ENCODE measurements around the gene CNPY3. TPM values are rescaled to one million over a fixed set of nuclear protein-coding genes. Genes with fewer than 3 reads are reported as not detected.

CNPY3 gene
- total and polyA plus RNA-seq, 8 donors, result 59.2 to 74.1 (median 66.2) TPM

- intact Hi-C loops (cut with DNase I), result no loop called here
- no peak for TF ChIP-seq CTCF (IDR thresholded peaks at IDR 0.05)
- peaks cover 0 to 8% of the 10 kb centered on the region in 2 donors for H3K4me1 ChIP-seq
- no peaks in the 10 kb centered on the region for H3K27me3 ChIP-seq
- H3K9me3 ChIP-seq, result no peaks in the 10 kb centered on the region
- ATAC-seq (no peak), DNase-seq (peak in 1 of 4 donors; percentile 14)
- H3K27ac ChIP-seq, result no peak overlapping the region
- peaks cover 0 to 64% of the 10 kb centered on the region in 2 donors for H3K36me3 ChIP-seq
- H3K4me3 ChIP-seq, result no peak overlapping the region
These were observed 39.5 kb downstream of the CNPY3 start for GRCh38 chr6:42968783-42969182.

- no peaks in the 10 kb centered on the region for H3K9me3 ChIP-seq
- H3K4me3 ChIP-seq, result no peak overlapping the region
- H3K27me3 ChIP-seq, result no peaks in the 10 kb centered on the region
- no peak overlapping the region for H3K27ac ChIP-seq
- no peak for ATAC-seq
- TF ChIP-seq CTCF (IDR thresholded peaks at IDR 0.05), result no peak
- peaks cover 0 to 8% of the 10 kb centered on the region in 2 donors for H3K4me1 ChIP-seq
- peaks cover 0 to 63% of the 10 kb centered on the region in 2 donors for H3K36me3 ChIP-seq
- peak in 1 of 4 donors; percentile 8 for DNase-seq
- intact Hi-C loops (cut with DNase I), result no loop called here
These were observed 40.2 kb downstream of the CNPY3 start for GRCh38 chr6:42969431-42969830.

GRCh38 chr6:42969934-42970333, 40.7 kb downstream of the CNPY3 start:
- Histone ChIP-seq H3K4me1 (peaks cover 0 to 8% of the 10 kb centered on the region in 2 donors), H3K9me3 (no peaks in the 10 kb centered on the region), H3K4me3 (no peak overlapping the region), H3K36me3 (peaks cover 0 to 58% of the 10 kb centered on the region in 2 donors), H3K27me3 (no peaks in the 10 kb centered on the region), H3K27ac (no peak overlapping the region)
- no peak for TF ChIP-seq CTCF (IDR thresholded peaks at IDR 0.05)
- intact Hi-C loops (cut with DNase I), result no loop called here
- no peak for DNase-seq
- ATAC-seq, result no peak

GRCh38 chr6:42970871-42971612, 41.8 kb downstream of the CNPY3 start:
- no peak overlapping the region for H3K27ac ChIP-seq
- peaks cover 0 to 46% of the 10 kb centered on the region in 2 donors for H3K36me3 ChIP-seq
- no peak for DNase-seq
- H3K9me3 ChIP-seq, result no peaks in the 10 kb centered on the region
- no peak for ATAC-seq
- H3K4me3 ChIP-seq, result no peak overlapping the region
- no peak for TF ChIP-seq CTCF (IDR thresholded peaks at IDR 0.05)
- H3K27me3 ChIP-seq, result no peaks in the 10 kb centered on the region
- peaks cover 0 to 8% of the 10 kb centered on the region in 2 donors for H3K4me1 ChIP-seq
- intact Hi-C loops (cut with DNase I), result no loop called here

GRCh38 chr6:42971746-42972327, 42.6 kb downstream of the CNPY3 start:
- no peaks in the 10 kb centered on the region for H3K9me3 ChIP-seq
- peaks cover 0 to 39% of the 10 kb centered on the region in 2 donors for H3K36me3 ChIP-seq
- no peak for TF ChIP-seq CTCF (IDR thresholded peaks at IDR 0.05)
- H3K27me3 ChIP-seq, result no peaks in the 10 kb centered on the region
- no peak overlapping the region for H3K4me3 ChIP-seq
- intact Hi-C loops (cut with DNase I), result no loop called here
- no peak for ATAC-seq
- H3K27ac ChIP-seq, result no peak overlapping the region
- peaks cover 0 to 14% of the 10 kb centered on the region in 2 donors for H3K4me1 ChIP-seq
- DNase-seq, result no peak

Measured in left lung (tissue), 10 donors.